HS-5 (cell line): Measurements from ENCODE around the gene IL19.
"Not testable (repeated sequence)": the region's sequence is repeated elsewhere in the genome, so short reads cannot be mapped to it uniquely, and the experiment has no call there.

Source experiments
- DNase-seq: peaks from one replicate; pipeline ENCODE4 v3.0.0-alpha.2; 2012; ENCODE audit warnings: low read depth

IL19 gene

GRCh38 chr1:206776229-206776628, 5.7 kb downstream of the IL19 start:
- no peak for DNase-seq

- no peak for DNase-seq
Measured at GRCh38 chr1:206778031-206778430, 7.5 kb downstream of the IL19 start.

- not testable (repeated sequence) for DNase-seq
Measured at GRCh38 chr1:206778911-206779310, 8.3 kb downstream of the IL19 start.

- no peak for DNase-seq
Measured at GRCh38 chr1:206779638-206780037, 9.1 kb downstream of the IL19 start.

- no peak for DNase-seq
Measured at GRCh38 chr1:206782448-206782847, 11.9 kb downstream of the IL19 start.

GRCh38 chr1:206783506-206783905, 12.9 kb downstream of the IL19 start:
- no peak for DNase-seq

- no peak for DNase-seq
Measured at GRCh38 chr1:206784471-206784903, 13.9 kb downstream of the IL19 start.

GRCh38 chr1:206785182-206785765, 14.7 kb downstream of the IL19 start:
- no peak for DNase-seq

- no peak for DNase-seq
Measured at GRCh38 chr1:206786212-206786886, 15.8 kb downstream of the IL19 start.

- DNase-seq, result no peak
Measured at GRCh38 chr1:206787891-206788290, 17.3 kb downstream of the IL19 start.

- DNase-seq, result no peak
Measured at GRCh38 chr1:206788487-206789050, 18.0 kb downstream of the IL19 start.

- DNase-seq, result no peak
Measured at GRCh38 chr1:206790502-206791250, 20.1 kb downstream of the IL19 start.

- no peak for DNase-seq
Measured at GRCh38 chr1:206792939-206793607, 22.5 kb downstream of the IL19 start.

GRCh38 chr1:206793620-206794019, 23.0 kb downstream of the IL19 start:
- DNase-seq, result no peak

GRCh38 chr1:206794294-206794908, 23.8 kb downstream of the IL19 start:
- DNase-seq, result no peak

- no peak for DNase-seq
Measured at GRCh38 chr1:206796116-206796515, 25.5 kb downstream of the IL19 start.

GRCh38 chr1:206796981-206797402, 26.4 kb downstream of the IL19 start:
- no peak for DNase-seq

GRCh38 chr1:206797534-206798383, 27.2 kb downstream of the IL19 start:
- DNase-seq, result no peak

- no peak for DNase-seq
Measured at GRCh38 chr1:206798384-206798996, 27.9 kb downstream of the IL19 start.

- DNase-seq, result no peak
Measured at GRCh38 chr1:206799311-206799710, 28.7 kb downstream of the IL19 start.
